Measurements from ENCODE around the gene RPIA. TPM values are rescaled to one million over a fixed set of nuclear protein-coding genes. Genes with fewer than 3 reads are reported as not detected.
A peak's percentile ranks its signal among the peaks of the same experiment; 100 is the strongest.
"Not testable (repeated sequence)": the region's sequence is repeated elsewhere in the genome, so short reads cannot be mapped to it uniquely, and the experiment has no call there.

RPIA gene
- total RNA-seq: 8.9 and 9.7 TPM in 2 replicates

GRCh38 chr2:88691339-88692183 lies at the start of gene RPIA:
RPIA (plus strand) TSS chr2:88691673; CDS start chr2:88691699, 26 bp downstream.
- peak; percentile 95 for DNase-seq (ENCODE audit: low read depth)
- peak; percentile 54 for TF ChIP-seq CTCF (IDR thresholded peaks at IDR 0.05; ENCODE audit: insufficient read depth, low read length, poor library complexity, severe bottlenecking)
- H3K36me3 ChIP-seq (ENCODE audit: control insufficient read depth, insufficient read depth, low read length): no peaks in the 10 kb centered on the region
- H3K4me3 ChIP-seq (ENCODE audit: low read depth, low read length): peak within 1 kb of the TSS; percentile 66
- H3K27me3 ChIP-seq (ENCODE audit: control insufficient read depth, insufficient read depth, low read length): no peaks in the 10 kb centered on the region

GRCh38 chr2:88642278-88642677 lies 49.2 kb upstream of the RPIA start:
- H3K27me3 ChIP-seq (ENCODE audit: control insufficient read depth, insufficient read depth, low read length): no peaks in the 10 kb centered on the region
- H3K4me3 ChIP-seq (ENCODE audit: low read depth, low read length): no peak overlapping the region
- H3K36me3 ChIP-seq (ENCODE audit: control insufficient read depth, insufficient read depth, low read length): no peaks in the 10 kb centered on the region
- TF ChIP-seq CTCF (IDR thresholded peaks at IDR 0.05; ENCODE audit: insufficient read depth, low read length, poor library complexity, severe bottlenecking): no peak
- no peak for DNase-seq (ENCODE audit: low read depth)

DNA sequence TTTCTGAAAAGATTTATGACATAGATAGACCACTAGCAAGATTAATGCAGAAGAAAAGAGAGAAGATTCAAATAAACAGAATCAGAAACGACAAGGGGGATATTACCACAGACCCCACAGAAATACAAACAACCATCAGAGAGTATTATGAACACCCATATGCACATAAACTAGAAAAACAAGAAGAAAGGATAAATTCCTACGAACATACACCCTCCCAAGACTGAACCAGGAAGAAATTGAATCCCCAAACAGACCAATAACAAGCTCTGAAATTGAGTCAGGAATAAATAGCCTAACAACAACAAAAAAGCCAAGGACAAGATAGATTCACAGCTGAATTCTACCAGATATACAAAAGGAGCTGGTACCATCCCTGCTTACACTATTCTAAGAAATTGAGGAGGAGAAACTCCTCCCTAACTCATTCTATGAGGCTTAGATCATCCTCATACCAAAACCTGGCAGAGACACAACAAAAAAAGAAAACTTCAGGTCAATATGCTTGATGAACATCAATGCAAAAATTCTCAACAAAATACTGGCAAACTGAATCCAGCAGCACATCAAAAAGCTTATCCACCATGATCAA lies 46.1 kb upstream of the RPIA start:
- not testable (repeated sequence) for H3K4me3 ChIP-seq (ENCODE audit: low read depth, low read length); DNase-seq (ENCODE audit: low read depth); H3K36me3 ChIP-seq (ENCODE audit: control insufficient read depth, insufficient read depth, low read length); H3K27me3 ChIP-seq (ENCODE audit: control insufficient read depth, insufficient read depth, low read length)

GRCh38 chr2:88651646-88652045 lies 39.8 kb upstream of the RPIA start:
- Histone ChIP-seq H3K36me3 (ENCODE audit: control insufficient read depth, insufficient read depth, low read length) (no peaks in the 10 kb centered on the region), H3K27me3 (ENCODE audit: control insufficient read depth, insufficient read depth, low read length) (no peaks in the 10 kb centered on the region), H3K4me3 (ENCODE audit: low read depth, low read length) (no peak overlapping the region)
- TF ChIP-seq CTCF (IDR thresholded peaks at IDR 0.05; ENCODE audit: insufficient read depth, low read length, poor library complexity, severe bottlenecking): no peak
- DNase-seq (ENCODE audit: low read depth): no peak

- no peak for TF ChIP-seq CTCF (IDR thresholded peaks at IDR 0.05; ENCODE audit: insufficient read depth, low read length, poor library complexity, severe bottlenecking)
- no peak overlapping the region for H3K4me3 ChIP-seq (ENCODE audit: low read depth, low read length)
- no peaks in the 10 kb centered on the region for H3K27me3 ChIP-seq (ENCODE audit: control insufficient read depth, insufficient read depth, low read length)
- no peaks in the 10 kb centered on the region for H3K36me3 ChIP-seq (ENCODE audit: control insufficient read depth, insufficient read depth, low read length)
- DNase-seq (ENCODE audit: low read depth): no peak
These were observed 36.8 kb upstream of the RPIA start for GRCh38 chr2:88654714-88655113.

DNA sequence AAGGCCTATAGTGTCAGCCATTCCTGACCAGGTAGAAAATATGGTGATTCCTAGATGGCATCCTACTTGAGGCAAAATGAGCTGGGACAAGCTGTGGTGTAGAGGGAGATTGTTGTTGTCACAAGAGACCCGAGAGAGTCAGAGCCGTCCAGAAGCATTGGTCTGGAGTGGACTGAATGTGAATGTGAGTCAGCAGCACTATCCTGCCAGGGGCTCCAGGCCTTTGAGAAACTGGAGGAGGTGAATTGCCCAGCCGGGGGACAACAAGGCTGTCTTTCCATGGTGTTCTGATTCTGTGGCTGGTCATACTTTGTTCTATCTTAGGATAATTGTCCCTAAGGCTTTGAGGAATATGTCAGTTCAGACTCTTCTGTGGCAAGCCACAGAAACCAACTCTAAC lies 34.8 kb upstream of the RPIA start:
- TF ChIP-seq CTCF (IDR thresholded peaks at IDR 0.05; ENCODE audit: insufficient read depth, low read length, poor library complexity, severe bottlenecking): no peak
- H3K36me3 ChIP-seq (ENCODE audit: control insufficient read depth, insufficient read depth, low read length): no peaks in the 10 kb centered on the region
- DNase-seq (ENCODE audit: low read depth): no peak
- H3K4me3 ChIP-seq (ENCODE audit: low read depth, low read length): no peak overlapping the region
- H3K27me3 ChIP-seq (ENCODE audit: control insufficient read depth, insufficient read depth, low read length): no peaks in the 10 kb centered on the region

All from kidney epithelial cell (primary cell).